Right lobe of liver (tissue), 4 donors: ENCODE measurements around the gene CADM2.

Experiments used
- CTCF ChIP-seq, 4 donors: fragments of 200-600 bp in 3 of 4; fragments of 450-650 bp in 1 of 4; IDR thresholded peaks; one replicate each; pipeline versions ENCODE4 v1.5.1 to v1.8.0; 2016 to 2022; ENCODE audit warnings: antibody characterized with exemption in 4 of 4, mild to moderate bottlenecking in 2 of 4
- POLR2A ChIP-seq: fragments of 450-650 bp; IDR thresholded peaks from one replicate; pipeline ENCODE4 v1.6.1; 2017; ENCODE audit warnings: antibody characterized with exemption, mild to moderate bottlenecking
- donor health status: DM: no; HTN: no; CAD: no.
- donor health status: DM: no; HTN: no; CAD: no.
- donor health status: DM: no; HTN: yes; CAD: no.

DNA sequence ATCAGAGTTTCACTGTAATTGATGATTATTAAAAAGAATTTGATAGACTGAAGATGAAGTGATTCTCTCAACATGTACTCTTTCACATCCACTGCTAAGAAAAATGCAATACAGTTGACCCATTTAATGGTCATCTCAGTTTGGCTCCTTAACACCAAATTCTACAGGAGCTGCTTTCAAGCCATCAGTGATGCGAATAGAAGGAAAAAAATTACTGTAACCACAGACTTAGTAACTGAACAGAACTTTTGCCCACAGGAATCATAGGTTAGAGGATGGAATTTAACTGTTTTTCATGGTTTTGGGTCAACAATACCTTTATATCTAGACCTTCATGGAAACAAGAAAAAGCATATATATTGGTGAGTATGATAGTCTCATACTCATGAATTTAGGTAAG lies 633.5 kb downstream of the CADM2 start:
- TF ChIP-seq CTCF (IDR thresholded peaks at IDR 0.05) (no peak), POLR2A (no peak)
